ENCODE results near the gene MSRB2. TPM values are rescaled to one million over a fixed set of nuclear protein-coding genes. Genes with fewer than 3 reads are reported as not detected.

Gene MSRB2
- total RNA-seq, 2 experiments from 2014 or later: 6.9 to 9.1 TPM

- intact Hi-C loops (cut with micrococcal nuclease): no loop called here
- CTCF ChIA-PET: interaction anchor here (0.8 kb wide), 1 partner anchor 10 kb away, joined by 3 read pairs; no protein-coding TSS in a partner anchor
- Mint-ChIP-seq H3K4me3 (no peak overlapping the region), H3K4me1 (ENCODE audit: low read depth) (no peaks in the 10 kb centered on the region), H3K27me3 (peaks cover 10% of the 10 kb centered on the region), H3K9me3 (no peaks in the 10 kb centered on the region), H3K27ac (no peak overlapping the region), H3K36me3 (ENCODE audit: low read depth) (no peaks in the 10 kb centered on the region)
- no peak for DNase-seq
- TF ChIP-seq, protein P1, sequence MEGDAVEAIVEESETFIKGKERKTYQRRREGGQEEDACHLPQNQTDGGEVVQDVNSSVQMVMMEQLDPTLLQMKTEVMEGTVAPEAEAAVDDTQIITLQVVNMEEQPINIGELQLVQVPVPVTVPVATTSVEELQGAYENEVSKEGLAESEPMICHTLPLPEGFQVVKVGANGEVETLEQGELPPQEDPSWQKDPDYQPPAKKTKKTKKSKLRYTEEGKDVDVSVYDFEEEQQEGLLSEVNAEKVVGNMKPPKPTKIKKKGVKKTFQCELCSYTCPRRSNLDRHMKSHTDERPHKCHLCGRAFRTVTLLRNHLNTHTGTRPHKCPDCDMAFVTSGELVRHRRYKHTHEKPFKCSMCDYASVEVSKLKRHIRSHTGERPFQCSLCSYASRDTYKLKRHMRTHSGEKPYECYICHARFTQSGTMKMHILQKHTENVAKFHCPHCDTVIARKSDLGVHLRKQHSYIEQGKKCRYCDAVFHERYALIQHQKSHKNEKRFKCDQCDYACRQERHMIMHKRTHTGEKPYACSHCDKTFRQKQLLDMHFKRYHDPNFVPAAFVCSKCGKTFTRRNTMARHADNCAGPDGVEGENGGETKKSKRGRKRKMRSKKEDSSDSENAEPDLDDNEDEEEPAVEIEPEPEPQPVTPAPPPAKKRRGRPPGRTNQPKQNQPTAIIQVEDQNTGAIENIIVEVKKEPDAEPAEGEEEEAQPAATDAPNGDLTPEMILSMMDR (IDR thresholded peaks at IDR 0.05): no peak
- ATAC-seq: no peak
- POLR2A ChIA-PET: no interaction called here
These were observed 52.8 kb downstream of the MSRB2 start for GRCh38 chr10:23148214-23148613.

GRCh38 chr10:23150091-23150490, 54.7 kb downstream of the MSRB2 start:
- ATAC-seq: no peak
- no peaks in the 10 kb centered on the region for H3K36me3 Mint-ChIP-seq (ENCODE audit: low read depth)
- H3K27ac Mint-ChIP-seq: no peak overlapping the region
- ChIA-PET POLR2A (no interaction called here), CTCF (interaction anchor here (0.8 kb wide), 1 partner anchor 144 kb away, joined by 3 read pairs; no protein-coding TSS in a partner anchor)
- no peak for DNase-seq
- no peaks in the 10 kb centered on the region for H3K9me3 Mint-ChIP-seq
- TF ChIP-seq, protein P1 (IDR thresholded peaks at IDR 0.05): no peak
- H3K4me3 Mint-ChIP-seq: no peak overlapping the region
- no peaks in the 10 kb centered on the region for H3K4me1 Mint-ChIP-seq (ENCODE audit: low read depth)
- H3K27me3 Mint-ChIP-seq: peaks cover 14% of the 10 kb centered on the region
- intact Hi-C loops (cut with micrococcal nuclease): no loop called here

- TF ChIP-seq, protein P1 (IDR thresholded peaks at IDR 0.05): no peak
- DNase-seq (no peak), ATAC-seq (no peak)
- H3K9me3 Mint-ChIP-seq: no peaks in the 10 kb centered on the region
- peaks cover 14% of the 10 kb centered on the region for H3K27me3 Mint-ChIP-seq
- ChIA-PET POLR2A (no interaction called here), CTCF (interaction anchor here (0.8 kb wide), 1 partner anchor 144 kb away, joined by 3 read pairs; no protein-coding TSS in a partner anchor)
- H3K36me3 Mint-ChIP-seq (ENCODE audit: low read depth): no peaks in the 10 kb centered on the region
- H3K4me1 Mint-ChIP-seq (ENCODE audit: low read depth): no peaks in the 10 kb centered on the region
- intact Hi-C loops (cut with micrococcal nuclease): no loop called here
- no peak overlapping the region for H3K4me3 Mint-ChIP-seq
- H3K27ac Mint-ChIP-seq: no peak overlapping the region
These were observed 55.2 kb downstream of the MSRB2 start for GRCh38 chr10:23150610-23151009.

DNA sequence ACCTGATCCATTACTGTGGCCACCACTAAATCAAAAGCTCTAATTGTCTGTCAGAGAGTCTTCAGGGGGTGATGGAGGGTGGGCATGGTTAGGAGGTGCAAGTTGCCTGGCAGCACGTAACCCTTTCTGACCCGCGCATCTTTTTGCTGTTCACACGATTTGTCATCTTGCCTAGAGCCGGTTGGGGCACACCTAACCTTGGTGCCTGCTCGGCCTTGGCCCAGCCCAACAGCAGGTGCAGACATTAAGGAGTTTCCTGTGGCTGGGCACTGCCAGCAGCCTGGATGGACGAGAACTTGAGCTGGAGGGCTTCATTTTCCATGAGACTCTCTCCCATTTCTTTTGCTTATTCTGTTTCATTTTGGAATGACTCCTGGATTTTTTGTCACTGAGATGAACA, 55.7 kb downstream of the MSRB2 start:
- ChIA-PET POLR2A (no interaction called here), CTCF (interaction anchor here (0.8 kb wide), 1 partner anchor 143 kb away, joined by 3 read pairs; no protein-coding TSS in a partner anchor)
- no peaks in the 10 kb centered on the region for H3K36me3 Mint-ChIP-seq (ENCODE audit: low read depth)
- DNase-seq (no peak), ATAC-seq (no peak)
- H3K9me3 Mint-ChIP-seq: no peaks in the 10 kb centered on the region
- TF ChIP-seq, protein P1 (IDR thresholded peaks at IDR 0.05): no peak
- no peak overlapping the region for H3K27ac Mint-ChIP-seq
- no peak overlapping the region for H3K4me3 Mint-ChIP-seq
- no peaks in the 10 kb centered on the region for H3K4me1 Mint-ChIP-seq (ENCODE audit: low read depth)
- intact Hi-C loops (cut with micrococcal nuclease): no loop called here
- H3K27me3 Mint-ChIP-seq: peaks cover 14% of the 10 kb centered on the region

DNA sequence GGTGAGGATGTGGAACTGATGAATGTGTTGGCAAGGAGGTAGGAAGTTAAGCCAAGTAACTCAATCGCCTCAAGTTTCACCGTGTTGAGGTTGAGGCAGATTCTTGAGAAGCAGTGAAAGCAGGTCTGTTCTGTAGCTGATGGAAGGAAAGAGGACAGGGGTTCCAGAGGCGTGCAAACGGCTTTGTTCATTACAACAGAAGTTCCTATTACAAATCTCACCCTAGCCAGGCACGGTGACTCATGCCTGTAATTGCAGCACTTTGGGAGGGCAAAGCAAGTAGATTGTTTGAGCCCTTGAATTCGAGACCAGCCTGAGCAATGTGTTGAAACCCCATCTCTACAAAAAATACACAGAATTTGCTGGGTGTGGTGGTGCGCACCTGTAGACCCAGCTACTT, 59.8 kb downstream of the MSRB2 start:
- Mint-ChIP-seq H3K27ac (no peak overlapping the region), H3K9me3 (no peaks in the 10 kb centered on the region), H3K4me3 (no peak overlapping the region), H3K36me3 (ENCODE audit: low read depth) (no peaks in the 10 kb centered on the region), H3K4me1 (ENCODE audit: low read depth) (peaks cover 3% of the 10 kb centered on the region), H3K27me3 (peaks cover 28% of the 10 kb centered on the region)
- TF ChIP-seq, protein P1 (IDR thresholded peaks at IDR 0.05): no peak
- intact Hi-C loops (cut with micrococcal nuclease): no loop called here
- ATAC-seq (no peak), DNase-seq (no peak)
- ChIA-PET CTCF (interaction anchor here (0.9 to 1.2 kb wide), 2 partner anchors 9 to 138 kb away, joined by 3 read pairs; no protein-coding TSS in a partner anchor), POLR2A (no interaction called here)

Data from activated CD8-positive, alpha-beta T cell treated with anti-CD3 and anti-CD28 coated beads for 36 hours (primary cell).